ENCODE measurements around the gene QRICH1. TPM values are rescaled to one million over a fixed set of nuclear protein-coding genes. Genes with fewer than 3 reads are reported as not detected.

The QRICH1 gene
- total and polyA plus RNA-seq, 10 of the 15 experiments (the other 5 are each of a cell fraction or from before 2014, with no cell fraction given) = 22.2 to 116 (median 81.4) TPM

GRCh38 chr3:49021813-49022687 lies 71.8 kb downstream of the QRICH1 start, which contains the start of gene NDUFAF3 (continued):
- TF ChIP-seq CEBPZ (IDR thresholded peaks at IDR 0.05; ENCODE audit: low read depth, low read length) (no peak), RB1 (IDR thresholded peaks at IDR 0.05; ENCODE audit: borderline replicate concordance) (0 out of 2 replicates have a peak, but pooled peaks have one; percentile 62), SUZ12 (IDR thresholded peaks at IDR 0.05; ENCODE audit: unreplicated experiment) (no peak), CEBPB (IDR thresholded peaks at IDR 0.05; ENCODE audit: borderline replicate concordance in 1 of 2, low read depth in 2 of 2, low read length in 2 of 2) (no peak), EZH2 (IDR thresholded peaks at IDR 0.05; ENCODE audit: borderline replicate concordance, control insufficient read depth, low read depth, low read length) (no peak), ZNF384 (IDR thresholded peaks at IDR 0.05; ENCODE audit: borderline replicate concordance, low read depth, low read length) (no peak), CHD1 (IDR thresholded peaks at IDR 0.05; ENCODE audit: low read depth, low read length) (0 out of 2 replicates have a peak, but pooled peaks have one; percentile 35)
- TF ChIP-seq, protein P1, sequence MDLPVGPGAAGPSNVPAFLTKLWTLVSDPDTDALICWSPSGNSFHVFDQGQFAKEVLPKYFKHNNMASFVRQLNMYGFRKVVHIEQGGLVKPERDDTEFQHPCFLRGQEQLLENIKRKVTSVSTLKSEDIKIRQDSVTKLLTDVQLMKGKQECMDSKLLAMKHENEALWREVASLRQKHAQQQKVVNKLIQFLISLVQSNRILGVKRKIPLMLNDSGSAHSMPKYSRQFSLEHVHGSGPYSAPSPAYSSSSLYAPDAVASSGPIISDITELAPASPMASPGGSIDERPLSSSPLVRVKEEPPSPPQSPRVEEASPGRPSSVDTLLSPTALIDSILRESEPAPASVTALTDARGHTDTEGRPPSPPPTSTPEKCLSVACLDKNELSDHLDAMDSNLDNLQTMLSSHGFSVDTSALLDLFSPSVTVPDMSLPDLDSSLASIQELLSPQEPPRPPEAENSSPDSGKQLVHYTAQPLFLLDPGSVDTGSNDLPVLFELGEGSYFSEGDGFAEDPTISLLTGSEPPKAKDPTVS (IDR thresholded peaks at IDR 0.05; ENCODE audit: low read depth, low read length) = no peak
